ENCODE results near the gene RNF150.

The RNF150 gene

DNA sequence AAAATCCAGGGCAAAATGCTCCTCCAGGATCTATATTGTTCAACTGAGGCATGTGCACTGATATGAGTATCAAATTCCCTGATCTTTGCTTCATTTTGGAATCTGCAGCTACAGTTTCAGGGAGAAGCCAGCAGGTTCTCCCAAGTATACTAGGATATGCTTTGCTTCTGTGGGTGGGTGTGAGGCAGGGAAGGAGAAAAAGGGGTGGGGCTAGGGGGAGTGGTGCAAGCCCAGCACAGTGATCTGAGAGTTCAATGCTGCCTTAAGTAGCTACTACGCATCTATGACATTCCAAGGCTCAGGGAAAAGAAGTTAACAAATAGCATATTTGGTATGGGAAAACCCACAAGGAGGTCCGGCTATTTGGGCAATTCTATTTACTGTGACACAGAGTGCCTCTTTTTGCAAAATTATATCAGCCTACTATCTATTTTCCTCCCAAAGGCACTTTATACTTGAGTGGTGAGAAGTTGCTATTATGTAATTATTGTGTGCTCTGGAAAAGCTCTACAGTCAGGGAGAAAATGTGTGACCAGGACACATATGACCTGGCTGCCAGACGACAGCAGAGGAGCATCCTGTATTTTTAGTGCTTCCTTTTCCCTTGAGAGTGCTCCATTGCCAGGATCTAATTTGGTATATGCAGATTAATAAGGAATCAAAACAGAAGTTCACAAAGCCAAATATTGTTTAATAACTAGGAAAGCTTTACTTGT is 162.0 kb downstream of the RNF150 start:
- H3K4me3 ChIP-seq (ENCODE audit: low read depth, low read length) = no peak overlapping the region
- no peak for DNase-seq (ENCODE audit: low read depth)

DNA sequence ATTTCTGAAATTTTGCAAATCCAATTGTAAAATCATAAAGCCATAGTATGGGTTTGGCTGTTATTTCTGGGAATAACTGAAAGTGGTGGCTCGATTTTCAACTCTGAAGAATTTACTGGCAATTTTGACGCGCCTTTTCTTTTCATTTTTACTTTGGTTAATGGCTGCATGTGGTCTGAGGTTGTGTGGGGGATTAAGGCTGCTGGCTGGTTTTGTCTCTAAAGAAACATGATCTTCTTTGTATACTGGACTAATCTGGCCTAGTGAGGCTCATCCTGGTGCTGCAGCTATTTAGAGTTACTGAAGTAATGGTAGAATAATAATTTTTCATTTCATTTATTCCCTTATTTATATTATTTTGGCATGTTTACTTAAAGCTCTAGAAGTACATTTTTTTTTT is 164.0 kb downstream of the RNF150 start:
- no peak overlapping the region for H3K4me3 ChIP-seq (ENCODE audit: low read depth, low read length)
- DNase-seq (ENCODE audit: low read depth) = no peak
- TF ChIP-seq, protein P1, sequence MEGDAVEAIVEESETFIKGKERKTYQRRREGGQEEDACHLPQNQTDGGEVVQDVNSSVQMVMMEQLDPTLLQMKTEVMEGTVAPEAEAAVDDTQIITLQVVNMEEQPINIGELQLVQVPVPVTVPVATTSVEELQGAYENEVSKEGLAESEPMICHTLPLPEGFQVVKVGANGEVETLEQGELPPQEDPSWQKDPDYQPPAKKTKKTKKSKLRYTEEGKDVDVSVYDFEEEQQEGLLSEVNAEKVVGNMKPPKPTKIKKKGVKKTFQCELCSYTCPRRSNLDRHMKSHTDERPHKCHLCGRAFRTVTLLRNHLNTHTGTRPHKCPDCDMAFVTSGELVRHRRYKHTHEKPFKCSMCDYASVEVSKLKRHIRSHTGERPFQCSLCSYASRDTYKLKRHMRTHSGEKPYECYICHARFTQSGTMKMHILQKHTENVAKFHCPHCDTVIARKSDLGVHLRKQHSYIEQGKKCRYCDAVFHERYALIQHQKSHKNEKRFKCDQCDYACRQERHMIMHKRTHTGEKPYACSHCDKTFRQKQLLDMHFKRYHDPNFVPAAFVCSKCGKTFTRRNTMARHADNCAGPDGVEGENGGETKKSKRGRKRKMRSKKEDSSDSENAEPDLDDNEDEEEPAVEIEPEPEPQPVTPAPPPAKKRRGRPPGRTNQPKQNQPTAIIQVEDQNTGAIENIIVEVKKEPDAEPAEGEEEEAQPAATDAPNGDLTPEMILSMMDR (conservative IDR thresholded peaks at IDR 0.05; ENCODE audit: low read depth, low read length) = no peak

More for the DNA sequence above, 162.0 kb downstream of the RNF150 start:
- TF ChIP-seq, protein P1 (conservative IDR thresholded peaks at IDR 0.05; ENCODE audit: low read depth, low read length) = no peak

DNA sequence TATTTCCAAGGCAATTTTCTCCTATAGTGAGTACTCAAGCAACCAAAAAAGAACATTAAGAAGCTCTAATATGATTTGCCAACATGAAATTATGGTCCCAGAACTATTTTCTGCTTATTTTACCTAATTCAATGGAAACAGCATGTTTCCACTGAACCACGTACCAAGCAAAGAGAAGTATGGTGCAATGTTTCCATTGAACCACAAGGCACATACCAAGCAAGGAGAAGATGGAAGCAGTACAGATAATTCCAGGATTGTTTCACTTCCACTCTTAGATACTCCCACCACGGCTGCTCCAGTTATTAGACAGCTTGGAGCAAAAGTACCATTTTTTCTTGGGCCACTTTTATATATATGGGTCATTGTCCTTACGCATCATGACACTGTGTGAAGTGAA is 164.9 kb downstream of the RNF150 start:
- peak; percentile 8 for DNase-seq (ENCODE audit: low read depth)
- H3K4me3 ChIP-seq (ENCODE audit: low read depth, low read length) = no peak overlapping the region
- TF ChIP-seq, protein P1 (conservative IDR thresholded peaks at IDR 0.05; ENCODE audit: low read depth, low read length) = no peak

DNA sequence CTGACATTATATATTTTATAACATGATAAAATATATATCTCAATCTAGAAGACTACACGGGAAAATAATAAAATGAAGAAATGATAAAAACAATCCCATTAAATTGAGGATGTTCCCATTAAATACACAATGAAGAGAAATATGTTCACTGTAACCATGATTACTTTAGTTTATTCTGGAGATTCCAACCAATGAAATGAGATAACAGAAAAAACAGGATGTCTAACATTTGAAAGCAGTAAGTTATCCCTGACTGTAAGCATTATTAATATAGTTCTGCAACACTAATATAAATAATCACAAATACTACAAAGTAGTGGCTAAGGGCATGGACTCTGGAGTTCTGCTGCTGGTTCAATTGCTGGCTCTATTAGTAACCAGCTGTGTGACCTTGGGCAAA is 169.4 kb downstream of the RNF150 start:
- TF ChIP-seq, protein P1 (conservative IDR thresholded peaks at IDR 0.05; ENCODE audit: low read depth, low read length) = no peak
- no peak for DNase-seq (ENCODE audit: low read depth)
- H3K4me3 ChIP-seq (ENCODE audit: low read depth, low read length) = no peak overlapping the region

DNA sequence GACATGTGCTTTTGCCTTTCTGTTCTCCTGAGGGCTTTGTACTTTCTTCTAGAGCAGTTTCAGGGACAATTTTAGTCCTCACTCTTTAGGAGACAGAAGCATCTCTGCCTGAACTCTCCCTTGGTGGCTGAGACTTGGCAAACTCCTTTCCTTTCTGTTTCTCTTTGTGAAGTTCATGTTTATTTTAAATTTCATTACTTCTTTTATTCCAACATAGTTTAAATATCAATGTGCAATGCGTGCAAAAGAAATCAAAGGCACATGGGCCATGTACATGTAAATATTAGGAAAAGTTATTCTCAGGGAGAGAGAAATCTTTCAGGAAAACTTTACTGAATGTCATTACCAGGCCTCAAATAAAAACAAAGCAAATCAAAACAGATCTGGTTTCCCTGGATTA is 177.6 kb downstream of the RNF150 start:
- H3K4me3 ChIP-seq (ENCODE audit: low read depth, low read length) = no peak overlapping the region
- DNase-seq (ENCODE audit: low read depth) = no peak
- TF ChIP-seq, protein P1 (conservative IDR thresholded peaks at IDR 0.05; ENCODE audit: low read depth, low read length) = no peak

DNA sequence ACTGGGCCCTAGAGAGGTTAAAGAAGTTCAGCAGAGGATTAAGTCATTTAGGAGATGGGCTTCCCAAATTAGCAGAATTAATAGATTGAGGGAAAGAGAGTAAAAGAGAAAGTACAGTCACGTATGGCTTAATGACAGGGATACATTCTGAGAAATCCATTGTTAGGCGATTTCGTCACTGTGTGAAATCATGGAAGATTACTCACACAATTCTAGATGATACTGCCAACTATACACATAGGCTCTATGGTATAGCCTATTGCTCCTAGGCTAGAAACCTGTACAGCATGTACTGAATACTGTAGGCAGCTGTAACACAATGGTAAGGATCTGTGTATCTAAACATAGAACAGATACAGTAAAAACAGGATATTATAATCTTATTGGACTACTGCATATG is 180.6 kb downstream of the RNF150 start:
- TF ChIP-seq, protein P1 (conservative IDR thresholded peaks at IDR 0.05; ENCODE audit: low read depth, low read length) = no peak
- no peak overlapping the region for H3K4me3 ChIP-seq (ENCODE audit: low read depth, low read length)
- DNase-seq (ENCODE audit: low read depth) = no peak

DNA sequence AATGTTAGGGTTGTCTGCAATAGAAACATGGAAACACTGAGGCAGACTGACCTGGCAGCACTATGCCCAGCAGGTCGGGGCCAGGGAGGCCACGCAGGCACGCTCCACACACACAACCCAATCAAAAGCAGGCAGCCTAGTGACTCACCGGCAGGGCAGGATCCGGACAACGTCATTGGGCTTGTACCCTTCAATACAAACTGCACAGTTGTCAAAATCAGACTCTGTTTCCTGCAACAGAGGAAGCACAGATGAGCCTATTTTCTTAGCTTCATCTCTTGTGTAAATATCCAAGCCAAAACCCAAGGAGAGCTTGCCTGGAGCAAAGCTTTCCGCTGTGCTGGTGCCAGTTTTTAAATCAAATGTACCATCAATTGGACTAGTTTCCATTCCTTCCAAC is 185.8 kb downstream of the RNF150 start:
- DNase-seq (ENCODE audit: low read depth) = no peak
- TF ChIP-seq, protein P1 (conservative IDR thresholded peaks at IDR 0.05; ENCODE audit: low read depth, low read length) = no peak
- H3K4me3 ChIP-seq (ENCODE audit: low read depth, low read length) = no peak overlapping the region

Measured in choroid plexus epithelial cell (primary cell).